Duodenal mucosa (tissue), 2 donors: ENCODE data around the gene METTL16.

ENCODE experiments used
- H3K27ac ChIP-seq: one replicate; pipeline ENCODE4 v1.7.0; 2013; ENCODE audit warnings: low read depth, low read length
- H3K27me3 ChIP-seq, 2 donors: one replicate each; pipeline ENCODE4 v1.7.0; 2013; ENCODE audit warnings: low read length in 2 of 2, control low read depth in 1 of 2; ENCODE audit not compliant: insufficient read depth in 2 of 2, control insufficient read depth in 1 of 2
- H3K36me3 ChIP-seq, 2 donors: one replicate each; pipeline ENCODE4 v1.7.0; 2013; ENCODE audit warnings: low read length in 2 of 2, control low read depth in 1 of 2; ENCODE audit not compliant: insufficient read depth in 2 of 2, control insufficient read depth in 1 of 2
- H3K4me1 ChIP-seq, 2 donors: one replicate each; pipeline ENCODE4 v1.7.0; 2013; ENCODE audit warnings: low read length in 2 of 2, control low read depth in 1 of 2; ENCODE audit not compliant: insufficient read depth in 2 of 2, control insufficient read depth in 1 of 2
- H3K4me3 ChIP-seq, 2 donors: one replicate each; pipeline ENCODE4 v1.7.0; 2013; ENCODE audit warnings: low read length in 2 of 2, low read depth in 1 of 2
- H3K9ac ChIP-seq, 2 donors: one replicate each; pipeline ENCODE4 v1.7.0; 2013; ENCODE audit warnings: low read length in 2 of 2, low read depth in 1 of 2
- H3K9me3 ChIP-seq, 2 donors: one replicate each; pipeline ENCODE4 v1.7.0; 2013; ENCODE audit warnings: low read length in 2 of 2, control low read depth in 1 of 2; ENCODE audit not compliant: control insufficient read depth in 1 of 2

The METTL16 gene

GRCh38 chr17:2399572-2400473 lies 111.9 kb downstream of the METTL16 start:
- Histone ChIP-seq H3K9ac (peak overlapping the region; percentile 97 to 99), H3K9me3 (no peaks in the 10 kb centered on the region), H3K27me3 (no peaks in the 10 kb centered on the region), H3K4me1 (peaks cover 61 to 62% of the 10 kb centered on the region in 2 donors), H3K36me3 (no peaks in the 10 kb centered on the region), H3K27ac (peak overlapping the region; percentile 99), H3K4me3 (peak overlapping the region; percentile 95 to 96)

DNA sequence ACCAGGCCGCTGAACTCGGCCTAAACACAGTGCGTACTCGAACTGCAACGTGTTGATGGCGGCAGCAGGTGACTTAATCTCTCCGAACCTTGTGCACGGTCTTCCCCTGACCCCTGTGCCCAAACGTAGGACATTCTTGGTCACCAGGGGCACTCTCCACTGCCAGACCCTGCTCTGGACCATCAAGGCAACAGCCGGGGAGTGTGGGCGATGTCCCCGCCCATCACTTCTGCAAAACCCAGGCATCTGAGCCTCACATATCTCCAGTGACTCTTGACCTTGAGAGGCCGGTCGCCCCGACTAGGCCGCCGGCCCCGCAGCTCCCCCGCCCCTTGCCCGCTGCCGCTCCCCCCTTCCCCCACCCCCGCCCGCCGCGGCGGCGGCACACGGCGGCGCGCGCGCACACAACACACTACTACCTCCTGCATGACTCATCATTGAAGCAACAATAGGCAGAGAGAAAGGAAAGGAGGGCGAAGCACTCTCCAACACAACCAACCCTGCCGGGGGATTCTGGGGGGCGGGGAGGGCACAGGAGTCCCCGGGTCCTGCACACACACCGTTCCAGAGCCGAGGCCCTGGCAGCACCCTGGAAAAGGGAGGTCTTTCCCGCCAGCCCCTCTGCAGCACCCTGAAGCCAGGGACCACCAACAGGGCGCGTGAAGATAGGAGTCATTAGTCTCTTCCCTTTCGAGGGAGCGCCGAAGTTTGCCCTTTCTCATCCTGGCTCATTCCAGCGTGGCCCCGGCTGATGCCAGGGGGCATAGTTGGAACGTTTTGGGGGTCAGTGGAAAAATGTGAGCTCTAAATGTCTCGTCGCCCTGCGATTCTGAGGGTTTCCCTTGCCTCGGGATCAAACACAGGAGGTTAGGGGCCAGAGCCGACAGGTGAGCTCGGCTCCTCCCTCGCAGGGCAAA lies 112.8 kb downstream of the METTL16 start:
- H3K27me3 ChIP-seq = no peaks in the 10 kb centered on the region
- peaks cover 61 to 62% of the 10 kb centered on the region in 2 donors for H3K4me1 ChIP-seq
- H3K9ac ChIP-seq = peak overlapping the region; percentile 97 to 99
- no peaks in the 10 kb centered on the region for H3K9me3 ChIP-seq
- H3K36me3 ChIP-seq = no peaks in the 10 kb centered on the region
- H3K27ac ChIP-seq = peak overlapping the region; percentile 99
- H3K4me3 ChIP-seq = peak overlapping the region; percentile 95 to 96

DNA sequence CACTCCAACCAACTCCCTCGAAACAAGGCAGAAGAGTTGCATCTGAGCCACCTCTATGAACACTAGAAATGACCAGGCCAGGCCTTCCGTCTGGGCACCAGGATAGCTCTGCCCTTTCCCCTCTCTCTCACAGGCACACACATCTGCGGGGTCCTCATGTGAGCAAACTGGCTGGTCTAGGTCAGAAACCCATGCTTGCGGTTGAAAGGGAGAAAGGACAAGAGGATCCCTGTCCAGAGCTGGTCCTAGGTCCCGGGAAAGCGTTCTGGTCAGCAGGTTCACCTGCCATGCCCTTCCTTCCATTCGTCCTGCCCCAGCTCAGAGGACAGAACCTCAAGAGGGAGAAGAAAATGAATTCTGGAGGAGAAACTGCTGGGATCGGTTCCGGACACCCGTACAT lies 113.5 kb downstream of the METTL16 start:
- peak overlapping the region; percentile 99 for H3K27ac ChIP-seq
- H3K27me3 ChIP-seq = no peaks in the 10 kb centered on the region
- H3K9ac ChIP-seq = peak overlapping the region; percentile 51 to 85
- H3K9me3 ChIP-seq = no peaks in the 10 kb centered on the region
- H3K4me3 ChIP-seq = peak overlapping the region in 1 of 2 donors; percentile 60
- H3K4me1 ChIP-seq = peaks cover 55 to 57% of the 10 kb centered on the region in 2 donors
- H3K36me3 ChIP-seq = no peaks in the 10 kb centered on the region

GRCh38 chr17:2397247-2398171 lies 114.2 kb downstream of the METTL16 start:
- Histone ChIP-seq H3K9ac (peak overlapping the region; percentile 85), H3K27me3 (no peaks in the 10 kb centered on the region), H3K4me3 (peak overlapping the region in 1 of 2 donors; percentile 55), H3K27ac (peak overlapping the region; percentile 99), H3K9me3 (no peaks in the 10 kb centered on the region), H3K4me1 (peaks cover 48 to 51% of the 10 kb centered on the region in 2 donors), H3K36me3 (no peaks in the 10 kb centered on the region)

DNA sequence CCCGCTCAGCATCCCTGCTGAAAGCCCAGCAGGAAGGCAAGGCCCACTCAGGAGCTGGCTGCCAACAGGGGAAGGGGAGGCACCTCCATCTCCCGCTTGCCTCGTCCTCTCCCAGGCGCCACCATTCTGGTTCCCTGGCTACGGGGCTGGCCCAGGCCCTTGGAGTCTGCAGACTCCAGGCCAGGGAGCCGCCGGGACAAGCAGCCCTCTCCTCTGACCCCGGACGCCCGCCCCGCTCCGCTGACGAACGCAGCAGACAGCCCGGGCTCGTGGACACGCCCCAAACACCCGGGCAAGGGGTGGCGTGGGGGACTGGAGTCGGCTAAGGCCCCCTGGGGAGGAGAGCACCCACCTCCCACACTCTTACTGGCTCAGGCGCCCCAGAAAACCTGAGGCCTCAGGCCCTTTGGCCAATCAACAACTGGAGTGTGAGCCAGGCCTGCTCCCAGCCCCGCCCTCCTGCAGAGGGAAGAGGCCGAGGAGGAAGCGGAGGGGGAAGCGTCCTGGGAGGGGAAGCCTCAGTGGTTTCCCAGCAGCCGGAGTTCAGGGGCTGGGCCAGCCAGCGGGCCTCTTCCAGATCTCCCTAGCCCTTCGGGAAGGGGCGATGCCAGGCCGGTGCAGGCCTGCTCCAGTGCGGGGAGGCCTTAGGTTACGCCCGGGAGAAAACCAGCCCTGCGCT lies 115.0 kb downstream of the METTL16 start:
- no peaks in the 10 kb centered on the region for H3K27me3 ChIP-seq
- peaks cover 0 to under 1% of the 10 kb centered on the region in 2 donors for H3K36me3 ChIP-seq
- peak overlapping the region; percentile 45 to 62 for H3K4me3 ChIP-seq
- H3K9ac ChIP-seq = peak overlapping the region; percentile 85
- peak overlapping the region; percentile 99 for H3K27ac ChIP-seq
- peaks cover 51 to 54% of the 10 kb centered on the region in 2 donors for H3K4me1 ChIP-seq
- H3K9me3 ChIP-seq = no peaks in the 10 kb centered on the region

DNA sequence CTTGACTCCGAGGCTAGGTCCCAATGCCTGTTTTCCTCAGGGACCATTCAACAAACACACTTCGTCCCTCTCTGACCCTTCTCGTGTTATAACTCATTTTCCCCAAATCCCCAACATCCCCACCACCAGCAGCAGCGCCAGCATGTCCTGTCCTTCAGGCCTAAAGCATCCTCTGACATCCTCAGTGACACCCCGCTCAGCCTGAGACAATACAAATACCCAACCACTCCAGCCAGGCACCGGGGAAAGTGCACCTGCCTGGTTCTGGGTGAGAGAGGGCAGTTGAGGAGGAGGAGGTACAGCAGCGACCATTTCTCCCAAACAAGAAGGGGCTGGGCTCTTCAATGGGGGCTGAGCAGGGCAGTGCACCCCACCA lies 115.5 kb downstream of the METTL16 start:
- Histone ChIP-seq H3K4me3 (peak overlapping the region; percentile 45 to 62), H3K9ac (peak overlapping the region; percentile 85), H3K36me3 (peaks cover 0 to 4% of the 10 kb centered on the region in 2 donors), H3K4me1 (peaks cover 56 to 60% of the 10 kb centered on the region in 2 donors), H3K27me3 (no peaks in the 10 kb centered on the region), H3K27ac (peak overlapping the region; percentile 99), H3K9me3 (no peaks in the 10 kb centered on the region)

GRCh38 chr17:2395258-2396181 lies 116.2 kb downstream of the METTL16 start:
- Histone ChIP-seq H3K9me3 (no peaks in the 10 kb centered on the region), H3K4me3 (peak overlapping the region; percentile 45 to 62), H3K27me3 (no peaks in the 10 kb centered on the region), H3K9ac (peak overlapping the region; percentile 85), H3K36me3 (peaks cover 0 to 4% of the 10 kb centered on the region in 2 donors), H3K4me1 (peaks cover 61 to 66% of the 10 kb centered on the region in 2 donors), H3K27ac (peak overlapping the region; percentile 99)

GRCh38 chr17:2394775-2395201 lies 116.9 kb downstream of the METTL16 start:
- H3K27ac ChIP-seq = no peak overlapping the region
- H3K4me3 ChIP-seq = no peak overlapping the region
- no peaks in the 10 kb centered on the region for H3K27me3 ChIP-seq
- no peaks in the 10 kb centered on the region for H3K9me3 ChIP-seq
- H3K4me1 ChIP-seq = peaks cover 61 to 74% of the 10 kb centered on the region in 2 donors
- peak overlapping the region in 1 of 2 donors; percentile 57 for H3K9ac ChIP-seq
- H3K36me3 ChIP-seq = peaks cover 0 to 4% of the 10 kb centered on the region in 2 donors
